ENCODE measurements around the gene SPRED3. TPM values are rescaled to one million over a fixed set of nuclear protein-coding genes. Genes with fewer than 3 reads are reported as not detected.

The SPRED3 gene
- total RNA-seq, 1 experiment from 2014 or later: 7.2 TPM

- no peak for TF ChIP-seq E2F4 (CRISPR knock-in tag; IDR thresholded peaks at IDR 0.05; ENCODE audit: borderline replicate concordance, low read depth)
- TF ChIP-seq TEAD1 (CRISPR knock-in tag; IDR thresholded peaks at IDR 0.05): no peak
- no peak for TF ChIP-seq ELF4 (CRISPR knock-in tag; IDR thresholded peaks at IDR 0.05; ENCODE audit: low read depth)
- TF ChIP-seq NR2C2 (CRISPR knock-in tag; IDR thresholded peaks at IDR 0.05): no peak
Observed at GRCh38 chr19:38371081-38371480, 17.4 kb upstream of the SPRED3 start (continued).

GRCh38 chr19:38373907-38374331 is 14.6 kb upstream of the SPRED3 start:
- Mint-ChIP-seq H3K4me3 (peak overlapping the region; percentile 100), H3K27me3 (ENCODE audit: low read depth) (peaks cover 27% of the 10 kb centered on the region), H3K9me3 (no peaks in the 10 kb centered on the region), H3K27ac (peak overlapping the region; percentile 75), H3K4me1 (peaks cover 14% of the 10 kb centered on the region), H3K36me3 (peaks cover 5% of the 10 kb centered on the region; the same call in 1 of the 2 replicates)
- no peak for DNase-seq (ENCODE audit: low spot score)
- no peak for ATAC-seq
- no peak for TF ChIP-seq IRF1 (CRISPR knock-in tag; IDR thresholded peaks at IDR 0.05)
- TF ChIP-seq ZNF532 (CRISPR knock-in tag; IDR thresholded peaks at IDR 0.05; ENCODE audit: borderline replicate concordance): no peak
- no peak for TF ChIP-seq CREB1 (CRISPR knock-in tag; IDR thresholded peaks at IDR 0.05)
- no peak for TF ChIP-seq GRHL2 (CRISPR knock-in tag; IDR thresholded peaks at IDR 0.05; ENCODE audit: insufficient replicate concordance, severe bottlenecking)
- TF ChIP-seq ATF1 (CRISPR knock-in tag; IDR thresholded peaks at IDR 0.05): no peak
- no peak for TF ChIP-seq ZNF396 (CRISPR knock-in tag; IDR thresholded peaks at IDR 0.05; ENCODE audit: borderline replicate concordance)
- POLR2A ChIA-PET: interaction anchor here (0.6 to 2.5 kb wide), 15 partner anchors 11 to 467 kb away, joined by 3 to 27 read pairs (median 4); partner anchors contain the start of genes C19orf33, FAM98C, GGN and KCNK6
- CTCF ChIA-PET: interaction anchor here (0.6 to 4.8 kb wide), 27 partner anchors 8 to 384 kb away, joined by 3 to 94 read pairs (median 5); partner anchors contain the start of genes C19orf33, CATSPERG, FAM98C and GGN

GRCh38 chr19:38374332-38375097 is 14.0 kb upstream of the SPRED3 start, which contains the start of gene PSMD8:
TSS of gene PSMD8 (plus strand) at chr19:38374571. CDS start at chr19:38374602, 31 bp downstream.
- Mint-ChIP-seq H3K9me3 (no peaks in the 10 kb centered on the region), H3K4me3 (peak within 1 kb of the TSS; percentile 100), H3K27me3 (ENCODE audit: low read depth) (peaks cover 25% of the 10 kb centered on the region), H3K27ac (peak within 1 kb of the TSS; percentile 75), H3K4me1 (peaks cover 14% of the 10 kb centered on the region), H3K36me3 (peaks cover 8% of the 10 kb centered on the region)
- DNase-seq (ENCODE audit: low spot score) (peak; percentile 99), ATAC-seq (peak; percentile 99)
- ChIA-PET POLR2A (interaction anchor here (0.6 to 2.5 kb wide), 15 partner anchors 10 to 467 kb away, joined by 3 to 27 read pairs (median 4); partner anchors contain the start of genes C19orf33, FAM98C, GGN and KCNK6), CTCF (interaction anchor here (0.6 to 4.8 kb wide), 27 partner anchors 9 to 385 kb away, joined by 3 to 94 read pairs (median 5); partner anchors contain the start of genes C19orf33, CATSPERG, FAM98C and GGN)
- peak; percentile 56; the same call in 1 of the 2 replicates for TF ChIP-seq FOXP4 (CRISPR knock-in tag; IDR thresholded peaks at IDR 0.05)
- TF ChIP-seq E2F4 (CRISPR knock-in tag; IDR thresholded peaks at IDR 0.05; ENCODE audit: borderline replicate concordance, low read depth): no peak
- TF ChIP-seq PRRX2 (CRISPR knock-in tag; IDR thresholded peaks at IDR 0.05): no peak
- TF ChIP-seq IRF1 (CRISPR knock-in tag; IDR thresholded peaks at IDR 0.05): no peak
- peak; percentile 86 for TF ChIP-seq NFE2L1 (CRISPR knock-in tag; IDR thresholded peaks at IDR 0.05)
- TF ChIP-seq E2F5 (CRISPR knock-in tag; IDR thresholded peaks at IDR 0.05): peak; percentile 85; the same call in 1 of the 2 replicates
- TF ChIP-seq ATF1 (CRISPR knock-in tag; IDR thresholded peaks at IDR 0.05): 0 out of 2 replicates have a peak, but pooled peaks have one; percentile 68
- TF ChIP-seq CREM (CRISPR knock-in tag; IDR thresholded peaks at IDR 0.05): peak; percentile 89; the same call in 1 of the 2 replicates

Measured in WTC11 (cell line).